Measurements from ENCODE around the gene PDCL2.

PDCL2 gene

GRCh38 chr4:55561889-55562288 is 30.2 kb downstream of the PDCL2 start:
- DNase-seq: no peak
- no peak for TF ChIP-seq GATA1 (IDR thresholded peaks at IDR 0.05; ENCODE audit: low read depth, low read length)
- TF ChIP-seq POLR2A (IDR thresholded peaks at IDR 0.05; ENCODE audit: low read length): no peak

DNA sequence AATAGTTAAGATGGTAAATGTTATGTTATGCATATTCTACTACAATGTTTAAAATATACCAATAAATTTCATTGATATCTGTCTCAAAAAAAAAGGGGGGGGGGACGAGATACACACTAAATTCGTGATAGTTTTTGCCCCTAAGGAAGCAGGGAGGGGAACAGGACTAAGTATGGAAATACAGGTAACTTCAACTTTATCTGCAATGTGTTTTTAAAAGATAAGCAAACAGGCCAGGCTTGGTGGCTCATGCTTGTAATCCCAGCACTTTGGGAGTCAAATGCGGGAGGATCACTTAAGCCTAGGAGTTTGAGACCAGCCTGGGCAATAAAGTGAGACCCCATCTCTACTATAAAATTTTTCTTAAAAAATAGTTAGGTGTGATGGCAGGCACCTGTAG is 31.9 kb downstream of the PDCL2 start:
- TF ChIP-seq POLR2A (IDR thresholded peaks at IDR 0.05; ENCODE audit: low read length): no peak
- TF ChIP-seq GATA1 (IDR thresholded peaks at IDR 0.05; ENCODE audit: low read depth, low read length): no peak
- no peak for DNase-seq

GRCh38 chr4:55554453-55555030 is 37.5 kb downstream of the PDCL2 start:
- TF ChIP-seq POLR2A (IDR thresholded peaks at IDR 0.05; ENCODE audit: low read length): no peak
- TF ChIP-seq GATA1 (IDR thresholded peaks at IDR 0.05; ENCODE audit: low read depth, low read length): no peak
- DNase-seq: peak; percentile 32 to 41

- no peak for DNase-seq
- no peak for TF ChIP-seq GATA1 (IDR thresholded peaks at IDR 0.05; ENCODE audit: low read depth, low read length)
- TF ChIP-seq POLR2A (IDR thresholded peaks at IDR 0.05; ENCODE audit: low read length): no peak
These were observed 38.4 kb downstream of the PDCL2 start for GRCh38 chr4:55553441-55554201.

GRCh38 chr4:55551964-55552363 is 40.1 kb downstream of the PDCL2 start:
- DNase-seq: peak; percentile 17 to 21

GRCh38 chr4:55549888-55550287 is 42.2 kb downstream of the PDCL2 start:
- no peak for TF ChIP-seq GATA1 (IDR thresholded peaks at IDR 0.05; ENCODE audit: low read depth, low read length)
- TF ChIP-seq POLR2A (IDR thresholded peaks at IDR 0.05; ENCODE audit: low read length): no peak
- no peak for DNase-seq

GRCh38 chr4:55547918-55548317 is 44.1 kb downstream of the PDCL2 start:
- no peak for DNase-seq
- TF ChIP-seq POLR2A (IDR thresholded peaks at IDR 0.05; ENCODE audit: low read length): no peak
- no peak for TF ChIP-seq GATA1 (IDR thresholded peaks at IDR 0.05; ENCODE audit: low read depth, low read length)

GRCh38 chr4:55547466-55547770 is 44.6 kb downstream of the PDCL2 start:
- no peak for TF ChIP-seq POLR2A (IDR thresholded peaks at IDR 0.05; ENCODE audit: low read length)
- no peak for TF ChIP-seq GATA1 (IDR thresholded peaks at IDR 0.05; ENCODE audit: low read depth, low read length)
- DNase-seq: no peak

DNA sequence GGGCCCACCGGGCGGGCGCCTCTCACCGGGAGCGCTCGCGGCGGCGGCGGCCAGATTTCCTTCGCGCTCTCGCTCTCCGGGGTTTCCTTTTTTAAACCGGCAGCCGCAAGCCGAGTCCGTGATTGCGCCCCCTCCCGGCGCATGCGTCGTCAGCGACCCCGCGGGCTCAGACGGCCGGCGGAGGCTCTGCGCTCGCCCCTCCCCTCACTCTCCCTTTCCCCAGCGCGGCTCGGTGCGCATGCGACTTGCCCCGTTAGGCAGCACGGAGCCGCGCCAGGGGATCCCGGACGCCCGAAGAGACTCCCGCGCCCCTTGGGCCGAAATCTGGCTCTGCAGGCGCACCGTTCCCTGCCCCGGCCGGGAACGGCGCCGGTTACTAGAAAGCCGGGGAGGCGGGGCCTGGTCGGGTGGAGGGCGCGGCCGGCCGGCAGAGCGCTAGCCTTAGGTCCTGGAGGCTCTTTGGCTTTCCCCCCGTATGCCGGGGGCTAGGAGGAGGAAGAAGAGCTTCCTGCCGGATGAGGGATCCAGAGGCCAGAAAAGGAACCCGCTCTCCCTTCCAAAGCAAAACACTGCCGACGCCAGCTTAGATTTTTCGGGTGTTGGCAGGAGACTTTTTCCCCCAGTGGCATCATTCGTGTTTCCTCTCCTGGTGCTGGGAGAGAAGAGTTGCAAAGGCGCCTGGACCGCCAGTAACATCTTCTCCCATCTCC is 45.1 kb downstream of the PDCL2 start, which contains the start of gene CLOCK:
CLOCK (minus strand) TSS at position 154 of the 710 bp plus-strand sequence. CDS start 64,124 bp downstream, outside the sequence.
- DNase-seq: peak; percentile 83 to 90
- TF ChIP-seq POLR2A (IDR thresholded peaks at IDR 0.05; ENCODE audit: low read length): no peak

- TF ChIP-seq GATA1 (IDR thresholded peaks at IDR 0.05; ENCODE audit: low read depth, low read length): no peak
- TF ChIP-seq POLR2A (IDR thresholded peaks at IDR 0.05; ENCODE audit: low read length): no peak
These were observed 45.6 kb downstream of the PDCL2 start for GRCh38 chr4:55546506-55546755.

DNA sequence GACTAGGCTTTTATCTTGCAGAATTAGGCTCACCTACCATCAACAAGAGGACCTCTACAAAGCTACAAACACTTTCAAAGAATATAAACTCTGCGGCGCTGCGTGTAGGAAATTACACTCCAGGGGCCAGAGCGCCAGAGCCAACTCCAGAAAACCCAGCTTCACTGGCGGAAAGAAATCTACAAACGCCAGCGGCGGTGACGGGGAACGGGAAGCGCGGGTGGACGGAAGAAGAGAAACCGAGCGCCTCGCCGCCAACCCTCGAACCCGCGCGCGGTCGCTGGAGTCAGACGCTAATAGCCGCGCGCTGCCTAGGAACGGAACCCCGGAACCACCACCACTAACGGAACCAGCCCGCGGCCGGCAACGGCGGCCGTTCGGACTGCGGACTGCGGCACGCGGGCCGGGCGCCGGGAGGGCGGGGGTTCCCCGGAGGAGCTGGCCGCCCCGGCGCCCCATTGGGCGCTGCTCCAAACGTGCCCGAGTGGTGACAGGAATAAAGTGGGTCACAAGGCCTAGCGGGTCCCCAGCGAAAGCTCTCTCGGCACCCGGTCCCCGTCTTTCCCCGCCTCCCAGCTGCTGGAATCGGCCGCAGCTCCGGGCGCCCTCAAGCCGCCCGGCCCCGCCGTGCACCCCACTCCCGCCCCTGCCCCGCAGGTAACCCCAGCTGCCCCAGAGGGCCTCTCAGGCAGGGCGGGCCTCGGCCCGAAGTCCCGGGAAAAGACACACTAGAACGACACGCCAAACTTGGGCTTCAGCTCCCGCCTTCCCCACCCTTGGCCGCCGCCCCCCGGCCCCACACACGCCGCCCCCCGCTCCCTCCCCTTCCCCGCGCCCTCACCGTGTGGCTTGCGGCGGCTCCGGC is 46.2 kb downstream of the PDCL2 start:
- peak; percentile 84 to 87 for DNase-seq
- peak; percentile 44 for TF ChIP-seq POLR2A (IDR thresholded peaks at IDR 0.05; ENCODE audit: low read length)
- TF ChIP-seq GATA1 (IDR thresholded peaks at IDR 0.05; ENCODE audit: low read depth, low read length): no peak

More at GRCh38 chr4:55546506-55546755, 45.6 kb downstream of the PDCL2 start:
- no peak for DNase-seq

GRCh38 chr4:55545151-55545550 is 46.9 kb downstream of the PDCL2 start:
- peak; percentile 17 to 35 for DNase-seq
- TF ChIP-seq GATA1 (IDR thresholded peaks at IDR 0.05; ENCODE audit: low read depth, low read length) (no peak), POLR2A (IDR thresholded peaks at IDR 0.05; ENCODE audit: low read length) (no peak)

DNA sequence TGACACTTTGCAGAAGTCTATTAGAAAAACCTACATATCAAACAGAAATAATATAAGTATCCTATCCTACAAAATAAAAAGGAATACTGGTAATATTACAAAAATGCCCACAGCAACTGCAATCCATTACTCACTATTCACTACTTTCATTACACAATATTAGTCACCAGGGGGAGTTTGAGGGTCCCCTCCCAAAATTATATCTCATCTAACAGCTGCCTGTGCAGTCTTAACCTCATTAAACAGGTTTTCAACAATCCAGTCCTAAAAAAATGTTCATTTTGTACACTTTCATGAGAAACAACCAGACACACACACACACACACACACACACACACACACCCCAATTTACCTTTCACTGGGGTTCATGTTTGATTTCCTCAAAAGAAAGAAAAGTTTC is 48.2 kb downstream of the PDCL2 start:
- TF ChIP-seq GATA1 (IDR thresholded peaks at IDR 0.05; ENCODE audit: low read depth, low read length) (no peak), POLR2A (IDR thresholded peaks at IDR 0.05; ENCODE audit: low read length) (no peak)
- peak; percentile 50 to 58 for DNase-seq

GRCh38 chr4:55540271-55540670 is 51.8 kb downstream of the PDCL2 start:
- no peak for DNase-seq
- TF ChIP-seq GATA1 (IDR thresholded peaks at IDR 0.05; ENCODE audit: low read depth, low read length): no peak
- TF ChIP-seq POLR2A (IDR thresholded peaks at IDR 0.05; ENCODE audit: low read length): no peak

Data from erythroblast (primary cell).